HG03575 (cell line): ENCODE data around the gene MAGEA8.
"Not testable (repeated sequence)": the region's sequence is repeated elsewhere in the genome, so short reads cannot be mapped to it uniquely, and the experiment has no call there.

Experiments
- ATAC-seq: cut with Tn5 transposase; IDR thresholded peaks from one replicate; pipeline ENCODE4 v1.9.1; 2021; ENCODE audit not compliant: unreplicated experiment, insufficient number of reproducible peaks, low FRiP score; ENCODE audit errors: extremely low read depth

MAGEA8 gene

DNA sequence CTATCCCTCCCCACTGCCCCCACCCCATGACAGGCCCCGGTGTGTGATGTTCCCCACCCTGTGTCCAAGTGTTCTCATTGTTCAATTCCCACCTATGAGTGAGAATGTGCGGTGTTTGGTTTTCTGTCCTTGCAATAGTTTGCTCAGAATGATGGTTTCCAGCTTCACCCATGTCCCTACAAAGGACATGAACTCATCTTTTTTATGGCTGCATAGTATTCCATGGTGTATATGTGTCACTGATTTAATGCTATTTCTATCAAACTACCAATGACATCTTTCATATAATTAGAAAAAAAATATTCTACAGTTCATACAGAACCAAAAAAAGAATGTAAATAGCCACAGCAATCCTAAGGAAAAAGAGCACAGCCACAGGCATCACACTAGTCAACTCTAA, 9.8 kb downstream of the MAGEA8 start:
- ATAC-seq: not testable (repeated sequence)

DNA sequence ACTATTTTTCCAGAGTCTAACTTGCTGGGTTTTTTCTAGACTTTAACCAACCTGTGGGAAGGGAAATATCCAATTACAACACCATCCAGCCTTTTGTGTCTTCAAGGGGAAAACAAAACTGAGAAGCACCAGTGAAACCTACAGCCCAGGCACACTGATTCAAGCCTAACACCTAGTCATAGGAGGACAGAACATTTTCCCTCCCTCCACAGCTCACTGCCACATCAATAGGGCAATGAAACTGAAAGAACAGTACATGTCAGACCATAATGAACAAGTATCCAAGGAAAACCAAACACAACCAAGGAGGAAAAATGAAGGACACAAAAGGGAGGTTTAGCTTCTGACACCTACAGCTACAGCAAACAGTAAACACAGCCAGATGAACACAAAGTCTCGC, 17.6 kb downstream of the MAGEA8 start:
- ATAC-seq: no peak

- peak; percentile 55 for ATAC-seq
Observed at GRCh38 chrX:149903889-149904748, 23.1 kb downstream of the MAGEA8 start.

GRCh38 chrX:149908308-149908707, 27.3 kb downstream of the MAGEA8 start:
- no peak for ATAC-seq

- ATAC-seq: no peak
Observed at GRCh38 chrX:149908727-149909126, 27.7 kb downstream of the MAGEA8 start.

GRCh38 chrX:149909324-149910177, 28.6 kb downstream of the MAGEA8 start:
- ATAC-seq: no peak

DNA sequence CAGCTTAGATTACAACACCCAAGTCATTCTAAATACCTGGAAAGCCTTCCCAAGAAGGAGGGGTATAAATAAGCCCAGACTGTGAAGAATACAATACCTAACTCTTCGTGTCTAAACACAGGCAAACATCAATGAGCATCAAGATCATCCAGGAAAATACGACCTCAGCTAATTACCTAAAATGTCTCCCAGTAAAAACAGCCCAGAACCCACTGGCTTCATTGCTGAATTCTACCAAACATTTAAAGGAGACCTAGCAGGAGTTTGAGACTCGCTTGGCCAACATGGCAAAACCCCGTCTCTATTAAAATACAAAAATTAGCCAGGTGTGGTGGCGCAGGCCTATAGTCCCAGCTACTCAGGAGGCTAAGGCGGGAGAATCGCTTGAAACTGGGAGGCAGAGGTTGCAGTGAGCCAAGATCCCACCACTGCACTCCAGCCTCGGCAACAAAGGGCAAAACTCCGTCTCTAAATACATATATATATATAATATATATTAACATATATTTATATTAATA, 29.3 kb downstream of the MAGEA8 start:
- no peak for ATAC-seq

GRCh38 chrX:149916745-149917392, 35.9 kb downstream of the MAGEA8 start:
- no peak for ATAC-seq

DNA sequence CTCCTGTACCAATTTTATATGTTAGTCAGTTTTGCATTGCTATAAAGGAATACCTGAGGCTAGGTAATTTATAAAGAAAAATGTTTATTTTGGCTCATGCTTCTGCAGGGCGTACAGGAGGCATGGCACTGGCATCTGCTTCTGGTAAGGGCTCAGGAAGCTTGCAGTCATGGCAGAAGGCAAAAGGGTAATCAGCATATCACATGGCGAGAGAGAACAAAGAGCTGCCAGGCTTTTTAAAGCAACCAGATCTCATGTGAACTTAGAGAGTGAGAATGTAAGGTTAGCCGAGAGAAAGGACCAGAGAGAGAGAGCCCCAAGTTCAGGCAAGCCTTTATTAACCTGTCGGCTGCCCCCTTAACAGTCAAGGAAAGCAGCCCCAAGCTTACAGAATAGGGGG, 42.9 kb downstream of the MAGEA8 start:
- not testable (repeated sequence) for ATAC-seq

DNA sequence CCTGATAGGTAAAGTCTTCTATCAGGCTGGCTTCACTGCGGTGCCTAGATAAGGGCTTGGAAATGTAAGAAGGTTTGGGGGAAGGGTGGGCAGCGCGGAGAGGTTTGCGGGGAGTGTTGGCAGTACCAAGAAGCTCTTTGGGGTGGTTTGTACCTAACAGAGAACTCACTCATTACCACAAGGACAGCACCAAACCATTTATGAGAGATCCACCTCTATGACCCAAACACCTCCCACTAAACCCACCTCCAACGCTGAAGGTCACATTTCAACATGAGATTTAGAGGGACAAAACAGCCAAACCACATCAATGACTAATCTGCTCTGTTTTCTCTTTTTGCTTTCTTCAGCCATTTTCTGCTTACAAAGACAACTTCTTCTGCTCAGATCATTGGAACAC, 43.5 kb downstream of the MAGEA8 start:
- ATAC-seq: not testable (repeated sequence)

- ATAC-seq: not testable (repeated sequence)
Observed at GRCh38 chrX:149927245-149927963, 46.4 kb downstream of the MAGEA8 start.

GRCh38 chrX:149927964-149928258, 46.9 kb downstream of the MAGEA8 start:
- not testable (repeated sequence) for ATAC-seq

GRCh38 chrX:149928635-149929034, 47.7 kb downstream of the MAGEA8 start:
- not testable (repeated sequence) for ATAC-seq

- ATAC-seq: not testable (repeated sequence)
Observed at GRCh38 chrX:149929400-149929799, 48.4 kb downstream of the MAGEA8 start, which contains the start of gene HSFX4. Gene HSFX4 (plus strand): TSS chrX:149929573. CDS start chrX:149929645, 72 bp downstream.

GRCh38 chrX:149931355-149931754, 50.4 kb downstream of the MAGEA8 start:
- not testable (repeated sequence) for ATAC-seq

DNA sequence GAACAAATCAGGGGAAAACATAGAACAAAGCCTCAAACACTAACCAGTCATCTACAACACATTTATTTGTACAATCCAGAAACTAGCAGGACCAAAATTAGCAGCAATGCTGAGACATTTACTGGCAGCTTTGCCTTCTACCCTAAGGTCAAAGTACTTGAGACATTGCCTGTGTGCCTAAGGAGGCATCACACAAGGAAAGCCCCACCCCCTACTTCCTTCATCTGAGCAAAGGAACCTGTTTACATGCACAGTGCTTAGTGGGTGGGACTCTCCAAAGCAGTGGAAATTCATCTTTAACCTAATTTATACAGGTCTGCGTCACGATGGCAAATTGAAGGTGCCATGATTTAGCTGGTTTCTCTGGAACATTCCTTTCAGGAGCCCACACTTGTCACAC, 51.2 kb downstream of the MAGEA8 start:
- not testable (repeated sequence) for ATAC-seq

DNA sequence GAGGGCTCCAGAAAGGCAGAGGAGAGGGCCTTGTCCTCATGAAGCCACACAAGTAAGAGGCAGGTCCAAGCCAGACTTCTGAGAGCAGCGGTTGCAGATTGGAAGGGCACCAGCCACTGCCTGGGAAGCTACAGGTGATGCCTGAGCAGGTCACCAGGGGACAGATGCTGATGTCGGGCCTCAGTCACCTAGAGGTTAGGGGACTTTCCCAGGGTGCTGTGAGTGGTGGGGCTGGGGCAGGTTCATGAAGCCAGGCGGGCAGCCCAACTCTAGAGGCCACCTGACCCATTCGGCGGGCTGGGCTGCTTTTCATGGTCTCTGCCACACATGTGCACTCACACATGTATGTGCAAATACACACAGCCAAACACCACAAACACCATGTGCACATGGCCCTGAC, 52.0 kb downstream of the MAGEA8 start:
- not testable (repeated sequence) for ATAC-seq

DNA sequence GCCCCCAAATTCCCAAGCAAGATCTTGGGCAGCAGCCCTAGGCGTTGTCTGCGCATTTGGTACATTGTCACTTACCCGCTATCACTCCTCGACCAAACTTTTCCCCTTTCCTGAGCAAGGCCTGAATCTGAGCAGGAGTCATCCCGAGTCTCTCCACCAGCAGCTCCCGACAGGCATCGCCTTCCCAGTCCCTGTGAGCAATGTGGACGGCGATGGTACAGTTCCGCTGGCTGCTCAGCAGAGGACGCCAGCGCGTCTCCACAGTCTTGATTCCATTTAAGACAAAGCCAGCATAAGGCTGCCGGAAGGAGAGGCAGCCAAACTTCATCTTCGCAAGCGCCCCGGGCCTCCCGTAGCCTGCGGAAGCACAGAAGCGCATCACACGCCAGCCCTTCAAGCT, 52.6 kb downstream of the MAGEA8 start:
- ATAC-seq: not testable (repeated sequence)
